Measurements from ENCODE around the gene TMEM129.

Gene TMEM129

DNA sequence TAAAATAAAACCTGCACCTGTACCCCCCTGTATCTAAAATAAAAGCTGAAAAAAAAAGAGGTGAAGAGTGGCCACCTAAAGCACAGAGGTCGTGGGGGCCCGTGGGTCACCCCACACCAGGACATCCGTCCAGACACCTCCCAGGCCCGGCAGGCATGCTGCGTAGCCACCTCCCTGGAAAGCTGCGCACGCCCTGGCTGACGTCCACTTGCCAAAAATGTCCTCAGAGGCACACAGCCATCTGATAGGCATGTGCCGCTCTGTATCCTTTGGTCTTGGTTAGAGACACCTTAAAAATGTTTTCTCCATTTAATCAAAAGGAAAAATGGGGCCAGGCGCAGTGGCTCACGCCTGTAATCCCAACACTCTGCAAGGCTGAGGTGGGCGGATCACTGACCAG lies 54.7 kb downstream of the TMEM129 start:
- no peak overlapping the region for H3K4me3 ChIP-seq (ENCODE audit: low read length)
- TF ChIP-seq, protein P1, sequence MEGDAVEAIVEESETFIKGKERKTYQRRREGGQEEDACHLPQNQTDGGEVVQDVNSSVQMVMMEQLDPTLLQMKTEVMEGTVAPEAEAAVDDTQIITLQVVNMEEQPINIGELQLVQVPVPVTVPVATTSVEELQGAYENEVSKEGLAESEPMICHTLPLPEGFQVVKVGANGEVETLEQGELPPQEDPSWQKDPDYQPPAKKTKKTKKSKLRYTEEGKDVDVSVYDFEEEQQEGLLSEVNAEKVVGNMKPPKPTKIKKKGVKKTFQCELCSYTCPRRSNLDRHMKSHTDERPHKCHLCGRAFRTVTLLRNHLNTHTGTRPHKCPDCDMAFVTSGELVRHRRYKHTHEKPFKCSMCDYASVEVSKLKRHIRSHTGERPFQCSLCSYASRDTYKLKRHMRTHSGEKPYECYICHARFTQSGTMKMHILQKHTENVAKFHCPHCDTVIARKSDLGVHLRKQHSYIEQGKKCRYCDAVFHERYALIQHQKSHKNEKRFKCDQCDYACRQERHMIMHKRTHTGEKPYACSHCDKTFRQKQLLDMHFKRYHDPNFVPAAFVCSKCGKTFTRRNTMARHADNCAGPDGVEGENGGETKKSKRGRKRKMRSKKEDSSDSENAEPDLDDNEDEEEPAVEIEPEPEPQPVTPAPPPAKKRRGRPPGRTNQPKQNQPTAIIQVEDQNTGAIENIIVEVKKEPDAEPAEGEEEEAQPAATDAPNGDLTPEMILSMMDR (conservative IDR thresholded peaks at IDR 0.05; ENCODE audit: low read depth, low read length), result no peak
- DNase-seq (ENCODE audit: low read depth), result no peak
